ENCODE results near the gene DRAM1. TPM values are rescaled to one million over a fixed set of nuclear protein-coding genes. Genes with fewer than 3 reads are reported as not detected.
A peak's percentile ranks its signal among the peaks of the same experiment; 100 is the strongest.
"Not testable (repeated sequence)": the region's sequence is repeated elsewhere in the genome, so short reads cannot be mapped to it uniquely, and the experiment has no call there.

Gene DRAM1
- total and polyA plus RNA-seq, 10 of the 15 experiments (the other 5 are each of a cell fraction or from before 2014, with no cell fraction given) = 22.4 to 91.5 (median 41.4) TPM

GRCh38 chr12:101915841-101916240, 38.5 kb downstream of the DRAM1 start (continued):
- TF ChIP-seq KAT2A (conservative IDR thresholded peaks at IDR 0.05; ENCODE audit: control insufficient read depth, low read depth, low read length) (no peak), ZNF274 (IDR thresholded peaks at IDR 0.05; ENCODE audit: insufficient read depth, insufficient read length) (no peak), DPF2 (IDR thresholded peaks at IDR 0.05) (no peak)

- 84% methylated on average over 4 of the region's 4 CpGs for WGBS (ENCODE audit: insufficient coverage, insufficient replicate concordance, low lambda C conversion rate, missing lambda C conversion rate)
- Histone ChIP-seq H3K4me1 (ENCODE audit: control insufficient read depth, insufficient read depth, low read length) (peaks cover 26% of the 10 kb centered on the region), H3K36me3 (ENCODE audit: control insufficient read depth in 2 of 2, insufficient read depth in 2 of 2, low read length in 1 of 2) (peaks cover 0 to 16% of the 10 kb centered on the region in 2 experiments; a peak in 2 of 4 replicates), H3K27ac (ENCODE audit: control insufficient read depth, insufficient read depth) (peak overlapping the region; percentile 85)
- ChIA-PET SMC1A (ENCODE audit: uncharacterized antibody, unreplicated experiment) (interaction anchor here (0.6 to 8.3 kb wide), 11 partner anchors 10 to 822 kb away, joined by 3 to 98 read pairs (median 5); no protein-coding TSS in a partner anchor), CTCF (interaction anchor here (0.7 to 6.0 kb wide), 21 partner anchors 9 to 1630 kb away, joined by 3 to 72 read pairs (median 4); partner anchors contain the start of gene WASHC3), RAD21 (ENCODE audit: unreplicated experiment) (interaction anchor here (0.8 to 3.9 kb wide), 14 partner anchors 13 to 850 kb away, joined by 3 to 23 read pairs (median 4); partner anchors contain the start of gene WASHC3), POLR2A (interaction anchor here (0.5 to 2.9 kb wide), 4 partner anchors 11 to 603 kb away, joined by 3 to 13 read pairs (median 4); no protein-coding TSS in a partner anchor)
- in situ Hi-C loops (cut with MboI); H3K4me3 ChIP-seq; BruUV-seq (replicated peaks); H4K20me1 ChIP-seq (ENCODE audit: control insufficient read depth, insufficient read depth); H3K27me3 ChIP-seq (replicated peaks in 1 of 2; ENCODE audit: control insufficient read depth in 2 of 2, insufficient read depth in 2 of 2, low read length in 1 of 2); H2AFZ ChIP-seq (ENCODE audit: control insufficient read depth, low read depth, low read length); H3K9ac ChIP-seq (ENCODE audit: control insufficient read depth, insufficient read depth, low read length); DNase-seq (ENCODE audit: low read depth, low spot score); H3K79me2 ChIP-seq (ENCODE audit: control insufficient read depth, insufficient read depth, low read length); ATAC-seq; FAIRE-seq; H3K4me2 ChIP-seq (ENCODE audit: control insufficient read depth, insufficient read depth); H3K9me3 ChIP-seq (replicated peaks; ENCODE audit: control insufficient read depth, insufficient read depth, low read length): not testable (repeated sequence)
- intact Hi-C loops (cut with micrococcal nuclease; ENCODE audit: unreplicated experiment) = loop anchor here (5.0 kb wide), 3 partner anchors 42 to 563 kb away; partner anchors contain the start of genes DRAM1 and IGF1
These were observed 41.4 kb downstream of the DRAM1 start for GRCh38 chr12:101918805-101919204.

GRCh38 chr12:101919447-101919846, 42.1 kb downstream of the DRAM1 start:
- in situ Hi-C loops (cut with MboI) = no loop called here
- Histone ChIP-seq H3K4me1 (ENCODE audit: control insufficient read depth, insufficient read depth, low read length) (peaks cover 26% of the 10 kb centered on the region), H2AFZ (ENCODE audit: control insufficient read depth, low read depth, low read length) (no peak overlapping the region), H3K4me2 (ENCODE audit: control insufficient read depth, insufficient read depth) (no peak overlapping the region), H3K79me2 (ENCODE audit: control insufficient read depth, insufficient read depth, low read length) (peaks cover 3% of the 10 kb centered on the region), H4K20me1 (ENCODE audit: control insufficient read depth, insufficient read depth) (no peaks in the 10 kb centered on the region), H3K9ac (ENCODE audit: control insufficient read depth, insufficient read depth, low read length) (no peak overlapping the region), H3K9me3 (replicated peaks; ENCODE audit: control insufficient read depth, insufficient read depth, low read length) (peaks cover 7% of the 10 kb centered on the region; the same call in 2 of the 3 replicates), H3K27ac (ENCODE audit: control insufficient read depth, insufficient read depth) (no peak overlapping the region), H3K4me3 (no peak overlapping the region), H3K36me3 (ENCODE audit: control insufficient read depth in 2 of 2, insufficient read depth in 2 of 2, low read length in 1 of 2) (peaks cover 0 to 16% of the 10 kb centered on the region in 2 experiments; a peak in 2 of 4 replicates), H3K27me3 (replicated peaks in 1 of 2; ENCODE audit: control insufficient read depth in 2 of 2, insufficient read depth in 2 of 2, low read length in 1 of 2) (no peaks in the 10 kb centered on the region)
- ChIA-PET SMC1A (ENCODE audit: uncharacterized antibody, unreplicated experiment) (interaction anchor here (0.6 to 8.3 kb wide), 9 partner anchors 10 to 822 kb away, joined by 3 to 98 read pairs (median 7); no protein-coding TSS in a partner anchor), CTCF (interaction anchor here (0.6 to 6.0 kb wide), 11 partner anchors 9 to 848 kb away, joined by 3 to 72 read pairs (median 4); partner anchors contain the start of gene WASHC3), POLR2A (interaction anchor here (0.6 to 2.9 kb wide), 3 partner anchors 10 to 16 kb away, joined by 3 to 13 read pairs (median 5); no protein-coding TSS in a partner anchor), RAD21 (ENCODE audit: unreplicated experiment) (interaction anchor here (0.6 to 3.9 kb wide), 9 partner anchors 12 to 892 kb away, joined by 3 to 23 read pairs (median 3); no protein-coding TSS in a partner anchor)
- ATAC-seq (no peak), FAIRE-seq (no peak), DNase-seq (ENCODE audit: low read depth, low spot score) (no peak)
- intact Hi-C loops (cut with micrococcal nuclease; ENCODE audit: unreplicated experiment) = loop anchor here (5.0 kb wide), 3 partner anchors 42 to 563 kb away; partner anchors contain the start of genes DRAM1 and IGF1
- WGBS (ENCODE audit: insufficient coverage, insufficient replicate concordance, low lambda C conversion rate, missing lambda C conversion rate) = 94% methylated on average over 3 of the region's 3 CpGs
- no TSS peak for BruUV-seq (replicated peaks)
- TF ChIP-seq ASH2L (IDR thresholded peaks at IDR 0.05; ENCODE audit: borderline replicate concordance, low read depth) = no peak
- TF ChIP-seq HSF1 (IDR thresholded peaks at IDR 0.05; ENCODE audit: low read depth, low read length) = no peak
- no peak for TF ChIP-seq ZNF24 (IDR thresholded peaks at IDR 0.05)
- TF ChIP-seq SRF (IDR thresholded peaks at IDR 0.05; ENCODE audit: low read depth in 2 of 2, low read length in 2 of 2) = no peak
- TF ChIP-seq ZNF622 (IDR thresholded peaks at IDR 0.05) = no peak
- no peak for TF ChIP-seq EP300 (IDR thresholded peaks at IDR 0.05; ENCODE audit: borderline replicate concordance in 1 of 2, control insufficient read depth in 1 of 2, low read depth in 2 of 2, low read length in 2 of 2)
- TF ChIP-seq GATAD2B (conservative IDR thresholded peaks at IDR 0.05; ENCODE audit: low read depth) = no peak
- no peak for TF ChIP-seq CREM (IDR thresholded peaks at IDR 0.05; ENCODE audit: low read depth)
